BJ (cell line): ENCODE measurements around the gene MANSC1. TPM values are rescaled to one million over a fixed set of nuclear protein-coding genes. Genes with fewer than 3 reads are reported as not detected.
A peak's percentile ranks its signal among the peaks of the same experiment; 100 is the strongest.

Experiments
- CTCF ChIA-PET: fragments of 350-600 bp; formaldehyde crosslinking; extraction: SDS; loops from one replicate; lab custom pipeline; 2021; ENCODE audit warnings: antibody characterized with exemption, inconsistent platforms; lab: Yijun Ruan, JAX
- POLR2A ChIA-PET: fragments of 300-600 bp; sonication (Branson Sonifier 250); formaldehyde crosslinking; extraction: SDS; loops from one replicate; lab custom pipeline; 2021; ENCODE audit warnings: antibody characterized with exemption; lab: Charles Lee
- DNase-seq: peaks from one replicate; pipeline ENCODE4 v3.0.0-alpha.2; 2011; ENCODE audit warnings: low read depth
- H3K27me3 ChIP-seq: 2 replicates; pipeline ENCODE4 v1.6.0; 2011; ENCODE audit warnings: low read length; ENCODE audit not compliant: control insufficient read depth, insufficient read depth
- H3K36me3 ChIP-seq: 2 replicates; pipeline ENCODE4 v1.5.1; 2011; ENCODE audit warnings: low read length; ENCODE audit not compliant: control insufficient read depth, insufficient read depth
- H3K4me3 ChIP-seq: 2 replicates; pipeline ENCODE4 v1.5.1; 2011; ENCODE audit warnings: low read depth, mild to moderate bottlenecking, control low read depth, low read length
- CTCF ChIP-seq: IDR thresholded peaks from 2 replicates; pipeline ENCODE4 v1.5.1; 2011; ENCODE audit warnings: low read depth, mild to moderate bottlenecking, control low read depth, inconsistent platforms, low read length, moderate library complexity; ENCODE audit not compliant: insufficient read depth
- polyA plus RNA-seq: library from polyadenylated mRNA; depleted of rRNA; stranded (reverse); fragments of >200 nt; gene quantifications from 2 replicates; pipeline ENCODE4 v1.2.3, GENCODE V29; 2011

The MANSC1 gene
- polyA plus RNA-seq, 1 experiment, result 2.4 TPM

GRCh38 chr12:12350868-12351463 is 924 bp upstream of the MANSC1 start:
- no peak for TF ChIP-seq CTCF
- POLR2A ChIA-PET, result no interaction called here
- Histone ChIP-seq H3K36me3 (no peaks in the 10 kb centered on the region), H3K4me3 (no peak overlapping the region), H3K27me3 (no peaks in the 10 kb centered on the region)
- DNase-seq, result no peak
- CTCF ChIA-PET, result interaction anchor here (1.2 kb wide), 1 partner anchor 22 kb away, joined by 4 read pairs; no protein-coding TSS in a partner anchor

- ChIA-PET POLR2A (no interaction called here), CTCF (interaction anchor here (0.6 to 1.2 kb wide), 3 partner anchors 10 to 33 kb away, joined by 3 to 6 read pairs (median 4); partner anchors contain the start of gene MANSC1)
- no peaks in the 10 kb centered on the region for H3K36me3 ChIP-seq
- no peak for DNase-seq
- H3K27me3 ChIP-seq, result no peaks in the 10 kb centered on the region
- TF ChIP-seq CTCF, result no peak
- no peak overlapping the region for H3K4me3 ChIP-seq
Measured at GRCh38 chr12:12338527-12339168, 11.4 kb downstream of the MANSC1 start.

GRCh38 chr12:12336511-12336910 is 13.5 kb downstream of the MANSC1 start:
- no peak for DNase-seq
- ChIA-PET POLR2A (no interaction called here), CTCF (interaction anchor here (1.1 to 3.1 kb wide), 5 partner anchors 9 to 300 kb away, joined by 3 to 12 read pairs (median 5); no protein-coding TSS in a partner anchor)
- TF ChIP-seq CTCF, result no peak
- H3K27me3 ChIP-seq, result no peaks in the 10 kb centered on the region
- H3K36me3 ChIP-seq, result no peaks in the 10 kb centered on the region
- H3K4me3 ChIP-seq, result no peak overlapping the region

- ChIA-PET CTCF (interaction anchor here (0.6 to 3.1 kb wide), 7 partner anchors 10 to 321 kb away, joined by 3 to 12 read pairs (median 3); no protein-coding TSS in a partner anchor), POLR2A (no interaction called here)
- no peak for TF ChIP-seq CTCF
- no peak for DNase-seq
- no peak overlapping the region for H3K4me3 ChIP-seq
- no peaks in the 10 kb centered on the region for H3K36me3 ChIP-seq
- no peaks in the 10 kb centered on the region for H3K27me3 ChIP-seq
Measured at GRCh38 chr12:12336049-12336411, 14.0 kb downstream of the MANSC1 start.

- peak; percentile 74 for TF ChIP-seq CTCF
Measured at GRCh38 chr12:12334367-12335040, 15.5 kb downstream of the MANSC1 start.

More at GRCh38 chr12:12334367-12335040, 15.5 kb downstream of the MANSC1 start:
- Histone ChIP-seq H3K27me3 (no peaks in the 10 kb centered on the region), H3K4me3 (no peak overlapping the region), H3K36me3 (no peaks in the 10 kb centered on the region)
- ChIA-PET POLR2A (no interaction called here), CTCF (interaction anchor here (0.6 to 3.1 kb wide), 15 partner anchors 7 to 367 kb away, joined by 3 to 12 read pairs (median 4); partner anchors contain the start of genes BORCS5 and MANSC1)
- no peak for DNase-seq
